ENCODE data around the gene SUPT20HL1.
"Not testable (repeated sequence)": the region's sequence is repeated elsewhere in the genome, so short reads cannot be mapped to it uniquely, and the experiment has no call there.

Gene SUPT20HL1

GRCh38 chrX:24360272-24360671 lies at the start of gene SUPT20HL1:
TSS of gene SUPT20HL1 (plus strand) at chrX:24360639. CDS start at chrX:24362761, 2,122 bp downstream.
- Histone ChIP-seq H3K4me1 (ENCODE audit: control insufficient read depth, insufficient read depth, low read length) (no peaks in the 10 kb centered on the region), H3K4me3 (ENCODE audit: low read depth, low read length) (no peak within 1 kb of the TSS), H3K27me3 (ENCODE audit: control insufficient read depth, insufficient read depth, low read length) (0 out of 2 replicates have a peak, but pooled peaks cover 4% of the 10 kb centered on the region), H3K27ac (ENCODE audit: low read depth, low read length) (no peak within 1 kb of the TSS), H3K9me3 (ENCODE audit: control insufficient read depth, insufficient read depth, low read length) (no peaks in the 10 kb centered on the region), H3K9ac (ENCODE audit: low read depth, low read length) (no peak within 1 kb of the TSS), H3K36me3 (ENCODE audit: control insufficient read depth, insufficient read depth, low read length) (no peaks in the 10 kb centered on the region)

- H3K27me3 ChIP-seq (ENCODE audit: control insufficient read depth, insufficient read depth, low read length); H3K9ac ChIP-seq (ENCODE audit: low read depth, low read length); H3K36me3 ChIP-seq (ENCODE audit: control insufficient read depth, insufficient read depth, low read length); H3K9me3 ChIP-seq (ENCODE audit: control insufficient read depth, insufficient read depth, low read length); H3K27ac ChIP-seq (ENCODE audit: low read depth, low read length); H3K4me3 ChIP-seq (ENCODE audit: low read depth, low read length): not testable (repeated sequence)
- peaks cover 18% of the 10 kb centered on the region for H3K4me1 ChIP-seq (ENCODE audit: control insufficient read depth, insufficient read depth, low read length)
Observed at GRCh38 chrX:24310916-24311315, 49.5 kb upstream of the SUPT20HL1 start.

GRCh38 chrX:24311507-24312248 lies 48.8 kb upstream of the SUPT20HL1 start:
- H3K36me3 ChIP-seq (ENCODE audit: control insufficient read depth, insufficient read depth, low read length); H3K27me3 ChIP-seq (ENCODE audit: control insufficient read depth, insufficient read depth, low read length); H3K27ac ChIP-seq (ENCODE audit: low read depth, low read length); H3K9ac ChIP-seq (ENCODE audit: low read depth, low read length); H3K9me3 ChIP-seq (ENCODE audit: control insufficient read depth, insufficient read depth, low read length); H3K4me3 ChIP-seq (ENCODE audit: low read depth, low read length): not testable (repeated sequence)
- H3K4me1 ChIP-seq (ENCODE audit: control insufficient read depth, insufficient read depth, low read length) = peaks cover 18% of the 10 kb centered on the region

- H3K27me3 ChIP-seq (ENCODE audit: control insufficient read depth, insufficient read depth, low read length) = not testable (repeated sequence)
Observed at GRCh38 chrX:24312249-24312607, 48.2 kb upstream of the SUPT20HL1 start.

GRCh38 chrX:24314019-24314635 lies 46.3 kb upstream of the SUPT20HL1 start, which contains the start of gene SUPT20HL2:
TSS of gene SUPT20HL2 (minus strand) at chrX:24314069. CDS start at chrX:24313315, 754 bp downstream.
- Histone ChIP-seq H3K9ac (ENCODE audit: low read depth, low read length) (no peak within 1 kb of the TSS), H3K4me1 (ENCODE audit: control insufficient read depth, insufficient read depth, low read length) (peaks cover 18% of the 10 kb centered on the region), H3K27me3 (ENCODE audit: control insufficient read depth, insufficient read depth, low read length) (no peaks in the 10 kb centered on the region), H3K36me3 (ENCODE audit: control insufficient read depth, insufficient read depth, low read length) (no peaks in the 10 kb centered on the region), H3K4me3 (ENCODE audit: low read depth, low read length) (no peak within 1 kb of the TSS), H3K27ac (ENCODE audit: low read depth, low read length) (no peak within 1 kb of the TSS), H3K9me3 (ENCODE audit: control insufficient read depth, insufficient read depth, low read length) (no peaks in the 10 kb centered on the region)

More at GRCh38 chrX:24312249-24312607, 48.2 kb upstream of the SUPT20HL1 start:
- not testable (repeated sequence) for H3K4me3 ChIP-seq (ENCODE audit: low read depth, low read length); H3K36me3 ChIP-seq (ENCODE audit: control insufficient read depth, insufficient read depth, low read length); H3K9me3 ChIP-seq (ENCODE audit: control insufficient read depth, insufficient read depth, low read length); H3K9ac ChIP-seq (ENCODE audit: low read depth, low read length); H3K27ac ChIP-seq (ENCODE audit: low read depth, low read length)
- H3K4me1 ChIP-seq (ENCODE audit: control insufficient read depth, insufficient read depth, low read length) = peaks cover 18% of the 10 kb centered on the region

- no peaks in the 10 kb centered on the region for H3K36me3 ChIP-seq (ENCODE audit: control insufficient read depth, insufficient read depth, low read length)
- H3K4me1 ChIP-seq (ENCODE audit: control insufficient read depth, insufficient read depth, low read length) = peaks cover 6% of the 10 kb centered on the region
- H3K4me3 ChIP-seq (ENCODE audit: low read depth, low read length) = no peak overlapping the region
- no peak overlapping the region for H3K27ac ChIP-seq (ENCODE audit: low read depth, low read length)
- no peak overlapping the region for H3K9ac ChIP-seq (ENCODE audit: low read depth, low read length)
- no peaks in the 10 kb centered on the region for H3K9me3 ChIP-seq (ENCODE audit: control insufficient read depth, insufficient read depth, low read length)
- no peaks in the 10 kb centered on the region for H3K27me3 ChIP-seq (ENCODE audit: control insufficient read depth, insufficient read depth, low read length)
Observed at GRCh38 chrX:24316111-24316510, 44.3 kb upstream of the SUPT20HL1 start.

GRCh38 chrX:24317567-24317966 lies 42.9 kb upstream of the SUPT20HL1 start:
- Histone ChIP-seq H3K9me3 (ENCODE audit: control insufficient read depth, insufficient read depth, low read length) (no peaks in the 10 kb centered on the region), H3K27ac (ENCODE audit: low read depth, low read length) (no peak overlapping the region)

GRCh38 chrX:24321741-24322395 lies 38.6 kb upstream of the SUPT20HL1 start:
- H3K36me3 ChIP-seq (ENCODE audit: control insufficient read depth, insufficient read depth, low read length) = no peaks in the 10 kb centered on the region
- no peak overlapping the region for H3K4me3 ChIP-seq (ENCODE audit: low read depth, low read length)
- H3K9ac ChIP-seq (ENCODE audit: low read depth, low read length) = no peak overlapping the region
- no peaks in the 10 kb centered on the region for H3K9me3 ChIP-seq (ENCODE audit: control insufficient read depth, insufficient read depth, low read length)
- H3K27me3 ChIP-seq (ENCODE audit: control insufficient read depth, insufficient read depth, low read length) = no peaks in the 10 kb centered on the region
- H3K4me1 ChIP-seq (ENCODE audit: control insufficient read depth, insufficient read depth, low read length) = no peaks in the 10 kb centered on the region
- H3K27ac ChIP-seq (ENCODE audit: low read depth, low read length) = no peak overlapping the region

More at GRCh38 chrX:24317567-24317966, 42.9 kb upstream of the SUPT20HL1 start:
- Histone ChIP-seq H3K27me3 (ENCODE audit: control insufficient read depth, insufficient read depth, low read length) (no peaks in the 10 kb centered on the region), H3K36me3 (ENCODE audit: control insufficient read depth, insufficient read depth, low read length) (no peaks in the 10 kb centered on the region), H3K9ac (ENCODE audit: low read depth, low read length) (no peak overlapping the region), H3K4me3 (ENCODE audit: low read depth, low read length) (no peak overlapping the region), H3K4me1 (ENCODE audit: control insufficient read depth, insufficient read depth, low read length) (no peaks in the 10 kb centered on the region)

- Histone ChIP-seq H3K36me3 (ENCODE audit: control insufficient read depth, insufficient read depth, low read length) (no peaks in the 10 kb centered on the region), H3K27me3 (ENCODE audit: control insufficient read depth, insufficient read depth, low read length) (no peaks in the 10 kb centered on the region), H3K4me3 (ENCODE audit: low read depth, low read length) (no peak overlapping the region), H3K9ac (ENCODE audit: low read depth, low read length) (no peak overlapping the region), H3K9me3 (ENCODE audit: control insufficient read depth, insufficient read depth, low read length) (no peaks in the 10 kb centered on the region), H3K27ac (ENCODE audit: low read depth, low read length) (no peak overlapping the region), H3K4me1 (ENCODE audit: control insufficient read depth, insufficient read depth, low read length) (no peaks in the 10 kb centered on the region)
Observed at GRCh38 chrX:24325231-24325630, 35.2 kb upstream of the SUPT20HL1 start.

- Histone ChIP-seq H3K9ac (ENCODE audit: low read depth, low read length) (no peak overlapping the region), H3K4me3 (ENCODE audit: low read depth, low read length) (no peak overlapping the region), H3K27ac (ENCODE audit: low read depth, low read length) (no peak overlapping the region)
Observed at GRCh38 chrX:24332878-24333277, 27.6 kb upstream of the SUPT20HL1 start.

GRCh38 chrX:24333371-24333770 lies 27.1 kb upstream of the SUPT20HL1 start:
- H3K36me3 ChIP-seq (ENCODE audit: control insufficient read depth, insufficient read depth, low read length) = no peaks in the 10 kb centered on the region
- H3K4me1 ChIP-seq (ENCODE audit: control insufficient read depth, insufficient read depth, low read length) = no peaks in the 10 kb centered on the region
- H3K9me3 ChIP-seq (ENCODE audit: control insufficient read depth, insufficient read depth, low read length) = no peaks in the 10 kb centered on the region
- H3K4me3 ChIP-seq (ENCODE audit: low read depth, low read length) = no peak overlapping the region
- no peaks in the 10 kb centered on the region for H3K27me3 ChIP-seq (ENCODE audit: control insufficient read depth, insufficient read depth, low read length)
- no peak overlapping the region for H3K27ac ChIP-seq (ENCODE audit: low read depth, low read length)
- no peak overlapping the region for H3K9ac ChIP-seq (ENCODE audit: low read depth, low read length)

More at GRCh38 chrX:24332878-24333277, 27.6 kb upstream of the SUPT20HL1 start:
- Histone ChIP-seq H3K27me3 (ENCODE audit: control insufficient read depth, insufficient read depth, low read length) (no peaks in the 10 kb centered on the region), H3K36me3 (ENCODE audit: control insufficient read depth, insufficient read depth, low read length) (no peaks in the 10 kb centered on the region), H3K9me3 (ENCODE audit: control insufficient read depth, insufficient read depth, low read length) (no peaks in the 10 kb centered on the region), H3K4me1 (ENCODE audit: control insufficient read depth, insufficient read depth, low read length) (no peaks in the 10 kb centered on the region)
